K562 (cell line): ENCODE data around the gene MEF2B. TPM values are rescaled to one million over a fixed set of nuclear protein-coding genes. Genes with fewer than 3 reads are reported as not detected.
A peak's percentile ranks its signal among the peaks of the same experiment; 100 is the strongest.

Source experiments
- CBX2 ChIP-seq: fragments of 200-600 bp; sonication (generic); IDR thresholded peaks from one replicate; pipeline ENCODE4 v1.6.1; 2012; ENCODE audit warnings: mild to moderate bottlenecking, low read length, inconsistent platforms; ENCODE audit not compliant: insufficient read depth, poor library complexity, severe bottlenecking
- CCNT2 ChIP-seq: IDR thresholded peaks from 2 replicates; pipeline ENCODE4 v1.6.1; 2011; ENCODE audit warnings: borderline replicate concordance, low read depth, mild to moderate bottlenecking, moderate library complexity, mixed read lengths, low read length; ENCODE audit not compliant: insufficient read length; ENCODE audit errors: extremely low read depth
- CREM ChIP-seq: IDR thresholded peaks from 2 replicates; pipeline ENCODE4 v1.6.1; 2014; ENCODE audit warnings: antibody characterized with exemption, low read depth
- EP400 ChIP-seq: fragments of 450-650 bp; IDR thresholded peaks from 2 replicates; pipeline ENCODE4 v1.6.1; 2017; ENCODE audit warnings: antibody characterized with exemption, mild to moderate bottlenecking, moderate library complexity
- MTA1 ChIP-seq: fragments of 450-650 bp; IDR thresholded peaks from 2 replicates; pipeline ENCODE4 v1.6.1; 2017; ENCODE audit warnings: borderline replicate concordance
- NCOR1 ChIP-seq: fragments of 450-650 bp; IDR thresholded peaks from 2 replicates; pipeline ENCODE4 v1.6.1; 2016; ENCODE audit warnings: mild to moderate bottlenecking, moderate library complexity
- ZC3H11A ChIP-seq: IDR thresholded peaks from 2 replicates; pipeline ENCODE4 v1.6.1; 2012; ENCODE audit warnings: low read depth, low read length, improper control_type of control experiment
- ZFX ChIP-seq: sonication (generic); formaldehyde crosslinking; IDR thresholded peaks from 2 replicates; pipeline ENCODE4 v1.8.0; 2022; ENCODE audit warnings: mild to moderate bottlenecking, missing genetic modification reagents, moderate library complexity
- ZNF175 ChIP-seq: fragments of 200-800 bp; sonication (Bioruptor generic); IDR thresholded peaks from 2 replicates; pipeline ENCODE4 v1.6.1; 2016; ENCODE audit warnings: low read depth, mild to moderate bottlenecking, missing genetic modification characterization, missing compliant biosample characterization
- polyA plus RNA-seq, 8 experiments: library from polyadenylated mRNA; depleted of rRNA in 4 of 8; stranded (reverse) in 5 of 8; unstranded in 3 of 8; fragments of >200 nt; fragmentation: Nextera tagmentation in 2 of 8; fragmentation: Illumina TruSeq in 1 of 8; extraction: Ambion mirVana in 2 of 8; extraction: Trizol in 1 of 8; gene quantifications; 2 replicates each; pipeline versions ENCODE4 v1.2.1 to v1.2.3, GENCODE V29; 2011 to 2014; ENCODE audit warnings: inconsistent platforms in 1 of 8, missing spikeins in 1 of 8
- total RNA-seq, 7 experiments: library from RNA; depleted of rRNA in 6 of 7; stranded (reverse); fragments of >200 nt in 6 of 7; fragmentation: Illumina TruSeq in 2 of 7; extraction: Trizol in 2 of 7; gene quantifications; 2 replicates each; pipeline versions ENCODE4 v1.2.1 to v1.2.3, GENCODE V29; 2011 to 2021; ENCODE audit warnings: low replicate concordance in 1 of 7
- TF ChIP-seq, protein P1 (sequence below), 3 experiments: fragments of 200-800 bp in 1 of 3; fragments of 250-450 bp in 1 of 3; fragments of 450-650 bp in 1 of 3; sonication (Bioruptor Pico) in 1 of 3; sonication (Bioruptor generic) in 1 of 3; formaldehyde crosslinking in 1 of 3; IDR thresholded peaks; 2 replicates each; pipeline versions ENCODE4 v1.6.1 to v1.8.0; 2016 to 2022; ENCODE audit warnings: mild to moderate bottlenecking in 2 of 3, missing genetic modification characterization in 2 of 3, missing compliant biosample characterization in 1 of 3, moderate library complexity in 1 of 3
- TF ChIP-seq, protein P2 (sequence below), 3 experiments: fragments of 200-800 bp in 1 of 3; sonication (Bioruptor generic) in 1 of 3; sonication (generic) in 1 of 3; formaldehyde crosslinking in 1 of 3; IDR thresholded peaks; 2 replicates each; pipeline versions ENCODE4 v1.6.1 to v1.8.0; 2016 to 2022; ENCODE audit warnings: mild to moderate bottlenecking in 2 of 3, missing compliant biosample characterization in 2 of 3, missing genetic modification characterization in 2 of 3, missing genetic modification reagents in 1 of 3
- TF ChIP-seq, protein P3 (sequence below): sonication (generic); formaldehyde crosslinking; IDR thresholded peaks from 2 replicates; pipeline ENCODE4 v1.4.0; 2020; ENCODE audit warnings: mild to moderate bottlenecking, missing genetic modification reagents
- TF ChIP-seq, protein P4 (sequence below), 2 experiments: fragments of 200-800 bp in 1 of 2; sonication (Bioruptor generic) in 1 of 2; sonication (generic) in 1 of 2; formaldehyde crosslinking in 1 of 2; IDR thresholded peaks in 1 of 2; conservative IDR thresholded peaks in 1 of 2; 2 replicates each; pipeline versions ENCODE4 v1.5.0 to v1.6.1; 2016 to 2020; ENCODE audit warnings: missing compliant biosample characterization in 1 of 2, missing genetic modification characterization in 1 of 2, missing genetic modification reagents in 1 of 2

MEF2B gene
- total and polyA plus RNA-seq, 9 of the 15 experiments (the other 6 are each of a cell fraction or from before 2014, with no cell fraction given): 0.14 to 1.9 (median 0.71) TPM; not detected in 3

DNA sequence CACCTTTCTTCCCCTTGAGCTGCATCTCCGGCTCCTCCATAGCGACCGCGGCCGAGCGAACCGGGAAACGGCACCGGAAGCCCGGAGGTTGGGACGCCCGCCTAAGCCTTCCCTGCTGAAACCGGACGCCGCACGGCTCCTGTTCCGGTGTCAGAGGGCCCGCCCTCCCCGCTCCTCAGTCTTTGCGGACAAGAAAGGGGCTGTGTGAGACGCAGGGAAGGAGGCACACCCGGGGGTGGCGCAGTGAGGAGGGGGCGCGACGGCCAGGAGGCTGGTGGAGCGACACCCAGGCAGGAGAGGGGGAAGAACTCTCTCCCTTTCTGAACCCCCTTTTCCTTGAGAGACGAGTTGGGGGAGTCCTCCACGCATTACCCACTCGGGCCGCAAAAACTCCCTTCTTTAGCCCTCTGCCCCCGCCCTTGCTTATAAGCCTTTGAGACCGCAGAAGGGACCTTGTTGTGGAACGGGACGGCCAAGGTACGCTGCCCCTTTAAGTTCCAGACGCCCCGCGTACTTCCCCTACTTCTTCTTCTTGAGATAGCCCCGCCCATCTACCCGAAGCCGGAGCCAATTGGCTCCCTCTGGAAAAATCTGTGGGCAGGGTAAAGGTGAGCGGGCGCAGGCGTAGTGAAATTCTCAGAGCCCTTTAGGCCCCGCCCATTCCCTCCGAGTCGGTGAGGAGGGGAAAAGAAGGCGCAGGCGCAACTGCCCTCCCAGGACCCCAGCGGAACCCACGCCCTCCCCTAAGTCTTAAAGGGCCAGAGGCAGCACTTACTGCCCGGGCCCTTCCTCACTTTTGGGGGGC lies 22.2 kb upstream of the MEF2B start, which contains the start of the genes BORCS8 and RFXANK (continued):
- TF ChIP-seq, protein P1, sequence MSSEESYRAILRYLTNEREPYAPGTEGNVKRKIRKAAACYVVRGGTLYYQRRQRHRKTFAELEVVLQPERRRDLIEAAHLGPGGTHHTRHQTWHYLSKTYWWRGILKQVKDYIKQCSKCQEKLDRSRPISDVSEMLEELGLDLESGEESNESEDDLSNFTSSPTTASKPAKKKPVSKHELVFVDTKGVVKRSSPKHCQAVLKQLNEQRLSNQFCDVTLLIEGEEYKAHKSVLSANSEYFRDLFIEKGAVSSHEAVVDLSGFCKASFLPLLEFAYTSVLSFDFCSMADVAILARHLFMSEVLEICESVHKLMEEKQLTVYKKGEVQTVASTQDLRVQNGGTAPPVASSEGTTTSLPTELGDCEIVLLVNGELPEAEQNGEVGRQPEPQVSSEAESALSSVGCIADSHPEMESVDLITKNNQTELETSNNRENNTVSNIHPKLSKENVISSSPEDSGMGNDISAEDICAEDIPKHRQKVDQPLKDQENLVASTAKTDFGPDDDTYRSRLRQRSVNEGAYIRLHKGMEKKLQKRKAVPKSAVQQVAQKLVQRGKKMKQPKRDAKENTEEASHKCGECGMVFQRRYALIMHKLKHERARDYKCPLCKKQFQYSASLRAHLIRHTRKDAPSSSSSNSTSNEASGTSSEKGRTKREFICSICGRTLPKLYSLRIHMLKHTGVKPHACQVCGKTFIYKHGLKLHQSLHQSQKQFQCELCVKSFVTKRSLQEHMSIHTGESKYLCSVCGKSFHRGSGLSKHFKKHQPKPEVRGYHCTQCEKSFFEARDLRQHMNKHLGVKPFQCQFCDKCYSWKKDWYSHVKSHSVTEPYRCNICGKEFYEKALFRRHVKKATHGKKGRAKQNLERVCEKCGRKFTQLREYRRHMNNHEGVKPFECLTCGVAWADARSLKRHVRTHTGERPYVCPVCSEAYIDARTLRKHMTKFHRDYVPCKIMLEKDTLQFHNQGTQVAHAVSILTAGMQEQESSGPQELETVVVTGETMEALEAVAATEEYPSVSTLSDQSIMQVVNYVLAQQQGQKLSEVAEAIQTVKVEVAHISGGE (CRISPR knock-in tag; IDR thresholded peaks at IDR 0.05): peak; percentile 98 to 99 (median 99)
- TF ChIP-seq CBX2 (no peak), ZC3H11A (peak; percentile 36; the same call in 1 of the 2 replicates), ZNF175 (no peak), CREM (peak; percentile 77; the same call in 1 of the 2 replicates), ZFX (CRISPR knock-in tag) (peak; percentile 78), NCOR1 (peak; percentile 33; the same call in 1 of the 2 replicates), MTA1 (0 out of 2 replicates have a peak, but pooled peaks have one; percentile 16), EP400 (peak; percentile 75), CCNT2 (peak; percentile 42)
- TF ChIP-seq, protein P2, sequence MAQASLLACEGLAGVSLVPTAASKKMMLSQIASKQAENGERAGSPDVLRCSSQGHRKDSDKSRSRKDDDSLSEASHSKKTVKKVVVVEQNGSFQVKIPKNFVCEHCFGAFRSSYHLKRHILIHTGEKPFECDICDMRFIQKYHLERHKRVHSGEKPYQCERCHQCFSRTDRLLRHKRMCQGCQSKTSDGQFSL (CRISPR knock-in tag; IDR thresholded peaks at IDR 0.05): peak; percentile 73
- TF ChIP-seq, protein P2 (tag; IDR thresholded peaks at IDR 0.05): no peak
- TF ChIP-seq, protein P3, sequence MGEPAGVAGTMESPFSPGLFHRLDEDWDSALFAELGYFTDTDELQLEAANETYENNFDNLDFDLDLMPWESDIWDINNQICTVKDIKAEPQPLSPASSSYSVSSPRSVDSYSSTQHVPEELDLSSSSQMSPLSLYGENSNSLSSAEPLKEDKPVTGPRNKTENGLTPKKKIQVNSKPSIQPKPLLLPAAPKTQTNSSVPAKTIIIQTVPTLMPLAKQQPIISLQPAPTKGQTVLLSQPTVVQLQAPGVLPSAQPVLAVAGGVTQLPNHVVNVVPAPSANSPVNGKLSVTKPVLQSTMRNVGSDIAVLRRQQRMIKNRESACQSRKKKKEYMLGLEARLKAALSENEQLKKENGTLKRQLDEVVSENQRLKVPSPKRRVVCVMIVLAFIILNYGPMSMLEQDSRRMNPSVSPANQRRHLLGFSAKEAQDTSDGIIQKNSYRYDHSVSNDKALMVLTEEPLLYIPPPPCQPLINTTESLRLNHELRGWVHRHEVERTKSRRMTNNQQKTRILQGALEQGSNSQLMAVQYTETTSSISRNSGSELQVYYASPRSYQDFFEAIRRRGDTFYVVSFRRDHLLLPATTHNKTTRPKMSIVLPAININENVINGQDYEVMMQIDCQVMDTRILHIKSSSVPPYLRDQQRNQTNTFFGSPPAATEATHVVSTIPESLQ: no peak
- TF ChIP-seq, protein P4, sequence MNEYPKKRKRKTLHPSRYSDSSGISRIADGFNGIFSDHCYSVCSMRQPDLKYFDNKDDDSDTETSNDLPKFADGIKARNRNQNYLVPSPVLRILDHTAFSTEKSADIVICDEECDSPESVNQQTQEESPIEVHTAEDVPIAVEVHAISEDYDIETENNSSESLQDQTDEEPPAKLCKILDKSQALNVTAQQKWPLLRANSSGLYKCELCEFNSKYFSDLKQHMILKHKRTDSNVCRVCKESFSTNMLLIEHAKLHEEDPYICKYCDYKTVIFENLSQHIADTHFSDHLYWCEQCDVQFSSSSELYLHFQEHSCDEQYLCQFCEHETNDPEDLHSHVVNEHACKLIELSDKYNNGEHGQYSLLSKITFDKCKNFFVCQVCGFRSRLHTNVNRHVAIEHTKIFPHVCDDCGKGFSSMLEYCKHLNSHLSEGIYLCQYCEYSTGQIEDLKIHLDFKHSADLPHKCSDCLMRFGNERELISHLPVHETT (CRISPR knock-in tag; conservative IDR thresholded peaks at IDR 0.05 in 1 of 2, IDR thresholded peaks at IDR 0.05 in 1 of 2): peak in 1 of 2 experiments; percentile 94; a peak in 2 of 4 replicates
